CD14-positive monocyte (primary cell): Measurements from ENCODE around the gene TCAF1. TPM values are rescaled to one million over a fixed set of nuclear protein-coding genes. Genes with fewer than 3 reads are reported as not detected.

Source experiments
- DNase-seq, 3 donors: peaks; one replicate each; pipeline ENCODE4 v3.0.0-alpha.2; 2011 to 2022
- H2AFZ ChIP-seq: 2 replicates; pipeline ENCODE4 v1.6.0; 2012; ENCODE audit warnings: mild to moderate bottlenecking, low read depth, low read length, inconsistent platforms; ENCODE audit not compliant: insufficient read depth, poor library complexity, severe bottlenecking
- H3K27ac ChIP-seq, 2 donors: 1 replicate in 1 of 2; 2 replicates in 1 of 2; pipeline ENCODE4 v1.5.1; 2012 to 2013; ENCODE audit warnings: low read length in 2 of 2, control low read depth in 1 of 2, inconsistent platforms in 1 of 2, low read depth in 1 of 2, mild to moderate bottlenecking in 1 of 2
- H3K27me3 ChIP-seq, 2 donors: one replicate each; pipeline versions ENCODE4 v1.6.0 to v1.6.1; 2011 to 2013; ENCODE audit warnings: low read length in 2 of 2; ENCODE audit not compliant: control insufficient read depth in 2 of 2, insufficient read depth in 2 of 2
- H3K36me3 ChIP-seq, 2 donors: replicated peaks in 1 of 2; 1 replicate in 1 of 2; 2 replicates in 1 of 2; pipeline versions ENCODE4 v1.5.1 to v1.6.1; 2012 to 2013; ENCODE audit warnings: low read length in 2 of 2, control low read depth in 1 of 2, inconsistent platforms in 1 of 2, mild to moderate bottlenecking in 1 of 2; ENCODE audit not compliant: insufficient read depth in 2 of 2, control insufficient read depth in 1 of 2
- H3K4me1 ChIP-seq, 2 donors: 1 replicate in 1 of 2; 2 replicates in 1 of 2; pipeline versions ENCODE4 v1.5.1 to v1.6.1; 2012 to 2013; ENCODE audit warnings: low read length in 2 of 2, control low read depth in 1 of 2, inconsistent platforms in 1 of 2, mild to moderate bottlenecking in 1 of 2, moderate library complexity in 1 of 2; ENCODE audit not compliant: insufficient read depth in 2 of 2, control insufficient read depth in 1 of 2
- H3K4me2 ChIP-seq: replicated peaks from 2 replicates; pipeline ENCODE3; 2012; ENCODE audit warnings: low read length, moderate library complexity, mild to moderate bottlenecking; ENCODE audit not compliant: poor library complexity, severe bottlenecking; ENCODE audit errors: extremely low read depth
- H3K4me3 ChIP-seq, 3 experiments: fragments of 200-600 bp in 1 of 3; sonication (generic) in 1 of 3; replicated peaks in 1 of 3; 1 replicate in 2 of 3; 2 replicates in 1 of 3; pipeline ENCODE4 v1.5.1; 2011 to 2013; ENCODE audit warnings: low read length in 3 of 3, mild to moderate bottlenecking in 3 of 3, control low read depth in 2 of 3, low read depth in 2 of 3, inconsistent platforms in 1 of 3, moderate library complexity in 1 of 3
- H3K79me2 ChIP-seq: 2 replicates; pipeline ENCODE4 v1.6.0; 2012; ENCODE audit warnings: mild to moderate bottlenecking, control low read depth, inconsistent platforms, low read length, moderate library complexity; ENCODE audit not compliant: insufficient read depth
- H3K9ac ChIP-seq: 2 replicates; pipeline ENCODE4 v1.6.0; 2017; ENCODE audit warnings: low read length, mild to moderate bottlenecking; ENCODE audit not compliant: insufficient read depth, poor library complexity, severe bottlenecking
- H3K9me3 ChIP-seq, 2 donors: replicated peaks in 1 of 2; 1 replicate in 1 of 2; 2 replicates in 1 of 2; pipeline versions ENCODE4 v1.5.1 to v1.6.1; 2012 to 2013; ENCODE audit warnings: low read length in 2 of 2, control low read depth in 1 of 2; ENCODE audit not compliant: control insufficient read depth in 1 of 2, insufficient read depth in 1 of 2
- H4K20me1 ChIP-seq: 2 replicates; pipeline ENCODE4 v1.6.0; 2012; ENCODE audit warnings: mild to moderate bottlenecking, low read length, control low read depth, moderate library complexity; ENCODE audit not compliant: insufficient read depth
- H3K27ac Mint-ChIP-seq, 7 donors: one replicate each; pipeline ENCODE4 v1.8.0; 2020; ENCODE audit warnings: mild to moderate bottlenecking in 7 of 7, mixed read lengths in 7 of 7, moderate library complexity in 6 of 7, inconsistent platforms in 2 of 7
- H3K27me3 Mint-ChIP-seq, 3 donors: one replicate each; pipeline ENCODE4 v1.8.0; 2021 to 2022; ENCODE audit warnings: low read depth in 3 of 3, mild to moderate bottlenecking in 3 of 3, mixed read lengths in 3 of 3, moderate library complexity in 3 of 3, inconsistent platforms in 1 of 3
- H3K36me3 Mint-ChIP-seq, 2 donors: one replicate each; pipeline ENCODE4 v1.8.0; 2020; ENCODE audit warnings: mixed read lengths in 2 of 2, inconsistent platforms in 1 of 2, mild to moderate bottlenecking in 1 of 2
- H3K4me1 Mint-ChIP-seq: one replicate; pipeline ENCODE4 v1.8.0; 2020; ENCODE audit warnings: mild to moderate bottlenecking, mixed read lengths
- H3K4me3 Mint-ChIP-seq, 2 donors: one replicate each; pipeline ENCODE4 v1.8.0; 2020; ENCODE audit warnings: mild to moderate bottlenecking in 2 of 2, mixed read lengths in 2 of 2, moderate library complexity in 1 of 2
- H3K9me3 Mint-ChIP-seq, 7 donors: one replicate each; pipeline ENCODE4 v1.8.0; 2020 to 2022; ENCODE audit warnings: mixed read lengths in 7 of 7, mild to moderate bottlenecking in 6 of 7, moderate library complexity in 6 of 7, inconsistent platforms in 2 of 7
- CTCF ChIP-seq: fragments of 200-600 bp; IDR thresholded peaks from one replicate; pipeline ENCODE4 v1.8.0; 2022; ENCODE audit warnings: antibody characterized with exemption, mild to moderate bottlenecking
- WGBS: methylation state at CpG from one replicate; pipeline ENCODE4 v1.1.5; 2013; ENCODE audit warnings: missing lambda C conversion rate; ENCODE audit not compliant: insufficient coverage; 5-methylcytosine and 5-hydroxymethylcytosine counted together
- intact Hi-C, 2 donors: fragments of 100-400 bp; cut with micrococcal nuclease; formaldehyde crosslinking; loops; one replicate each; pipeline versions ENCODE4 v1.15.0 to v1.15.1; 2023
- polyA plus RNA-seq, 3 donors: library from polyadenylated mRNA; depleted of rRNA in 1 of 3; unstranded in 2 of 3; stranded (reverse) in 1 of 3; fragments of 300-500 nt in 2 of 3; fragments of >200 nt in 1 of 3; fragmentation: Illumina TruSeq in 2 of 3; gene quantifications; 1 replicate in 2 of 3; 2 replicates in 1 of 3; pipeline ENCODE4 v1.2.3, GENCODE V29; 2012 to 2021

Gene TCAF1
- polyA plus RNA-seq, 3 donors, result 1.8 to 3.3 (median 3.0) TPM

- DNase-seq, result no peak
- no peak overlapping the region for H3K4me3 Mint-ChIP-seq
- peaks cover 28 to 33% (median 28%) of the 10 kb centered on the region in 3 donors for H3K27me3 Mint-ChIP-seq
- no peak overlapping the region for H3K27ac Mint-ChIP-seq
- WGBS, result 50% methylated on average over 1 of the region's 4 CpGs
- peaks cover 0 to 4% of the 10 kb centered on the region in 2 donors for H3K4me1 ChIP-seq
- peaks cover 10% of the 10 kb centered on the region for H4K20me1 ChIP-seq
- no peak overlapping the region for H3K4me2 ChIP-seq
- peaks cover 0 to 7% of the 10 kb centered on the region in 2 donors for H3K9me3 ChIP-seq
- no peak overlapping the region for H3K9ac ChIP-seq
- peaks cover 0 to 4% of the 10 kb centered on the region in 2 donors for H3K36me3 Mint-ChIP-seq
- H3K4me1 Mint-ChIP-seq, result peaks cover 12% of the 10 kb centered on the region
- H3K36me3 ChIP-seq, result no peaks in the 10 kb centered on the region
- intact Hi-C loops, result no loop called here
- peaks cover 0 to 9% (median 5%) of the 10 kb centered on the region in 7 donors for H3K9me3 Mint-ChIP-seq
- H3K27me3 ChIP-seq, result peaks cover 22 to 34% of the 10 kb centered on the region in 2 donors
- no peaks in the 10 kb centered on the region for H3K79me2 ChIP-seq
- no peak overlapping the region for H3K27ac ChIP-seq
- H3K4me3 ChIP-seq, result no peak overlapping the region
- no peak for TF ChIP-seq CTCF
- H2AFZ ChIP-seq, result no peak overlapping the region
Measured at GRCh38 chr7:143878884-143879283, 23.1 kb downstream of the TCAF1 start.

GRCh38 chr7:143877098-143877497 lies 24.9 kb downstream of the TCAF1 start:
- Histone ChIP-seq H3K4me3 (no peak overlapping the region), H3K9ac (no peak overlapping the region), H3K36me3 (no peaks in the 10 kb centered on the region), H3K4me2 (no peak overlapping the region), H2AFZ (no peak overlapping the region), H3K9me3 (no peaks in the 10 kb centered on the region), H3K27ac (no peak overlapping the region), H3K4me1 (no peaks in the 10 kb centered on the region), H4K20me1 (peaks cover 4% of the 10 kb centered on the region), H3K79me2 (no peaks in the 10 kb centered on the region), H3K27me3 (peaks cover 8 to 16% of the 10 kb centered on the region in 2 donors)
- peaks cover 0 to 6% (median 0%) of the 10 kb centered on the region in 7 donors for H3K9me3 Mint-ChIP-seq
- H3K27me3 Mint-ChIP-seq, result peaks cover 10 to 18% (median 11%) of the 10 kb centered on the region in 3 donors
- TF ChIP-seq CTCF, result no peak
- intact Hi-C loops, result no loop called here
- peaks cover under 1% of the 10 kb centered on the region for H3K4me1 Mint-ChIP-seq
- H3K36me3 Mint-ChIP-seq, result peaks cover 0 to 2% of the 10 kb centered on the region in 2 donors
- no peak for DNase-seq
- H3K27ac Mint-ChIP-seq, result no peak overlapping the region
- WGBS, result 100% methylated on average over 3 of the region's 3 CpGs
- no peak overlapping the region for H3K4me3 Mint-ChIP-seq
